ENCODE data around the gene SCN1A. TPM values are rescaled to one million over a fixed set of nuclear protein-coding genes. Genes with fewer than 3 reads are reported as not detected.

Gene SCN1A
- total and polyA plus RNA-seq, 2 experiments from 2014 or later, result 1.2 to 1.3 TPM

GRCh38 chr2:166115589-166115988, 12.2 kb downstream of the SCN1A start:
- no peaks in the 10 kb centered on the region for H3K27me3 ChIP-seq (ENCODE audit: insufficient read depth)
- H4K20me1 ChIP-seq (replicated peaks; ENCODE audit: insufficient read depth), result no peaks in the 10 kb centered on the region
- peaks cover 4% of the 10 kb centered on the region; the same call in 1 of the 2 replicates for H3K4me1 ChIP-seq (ENCODE audit: insufficient read depth)
- H3K79me2 ChIP-seq (replicated peaks; ENCODE audit: insufficient read depth), result no peaks in the 10 kb centered on the region
- no peaks in the 10 kb centered on the region for H3K9me2 ChIP-seq (ENCODE audit: insufficient read depth)
- no peaks in the 10 kb centered on the region for H3F3A ChIP-seq (replicated peaks; ENCODE audit: low read depth)
- H3K36me3 ChIP-seq (ENCODE audit: insufficient read depth), result no peaks in the 10 kb centered on the region
- ATAC-seq, result no peak
- H3K4me3 Mint-ChIP-seq, result no peak overlapping the region
- no peaks in the 10 kb centered on the region for H3K27me3 Mint-ChIP-seq (ENCODE audit: insufficient read depth, low read depth, poor library complexity)
- H3K36me3 Mint-ChIP-seq (ENCODE audit: low read depth), result no peaks in the 10 kb centered on the region
- TF ChIP-seq ZNF462 (CRISPR knock-in tag; IDR thresholded peaks at IDR 0.05), result no peak
- no peak for TF ChIP-seq STAT1 (IDR thresholded peaks at IDR 0.05; ENCODE audit: unreplicated experiment)
- TF ChIP-seq ETS1 (IDR thresholded peaks at IDR 0.05), result no peak
- TF ChIP-seq EZH2phosphoT487 (IDR thresholded peaks at IDR 0.05; ENCODE audit: unreplicated experiment), result no peak
- TF ChIP-seq NANOG (IDR thresholded peaks at IDR 0.05; ENCODE audit: borderline replicate concordance), result no peak
- TF ChIP-seq CREB1 (CRISPR knock-in tag; IDR thresholded peaks at IDR 0.05; ENCODE audit: low read depth), result no peak
- TF ChIP-seq ZNF331 (CRISPR knock-in tag; IDR thresholded peaks at IDR 0.05; ENCODE audit: low read depth), result no peak
- TF ChIP-seq, protein P1, sequence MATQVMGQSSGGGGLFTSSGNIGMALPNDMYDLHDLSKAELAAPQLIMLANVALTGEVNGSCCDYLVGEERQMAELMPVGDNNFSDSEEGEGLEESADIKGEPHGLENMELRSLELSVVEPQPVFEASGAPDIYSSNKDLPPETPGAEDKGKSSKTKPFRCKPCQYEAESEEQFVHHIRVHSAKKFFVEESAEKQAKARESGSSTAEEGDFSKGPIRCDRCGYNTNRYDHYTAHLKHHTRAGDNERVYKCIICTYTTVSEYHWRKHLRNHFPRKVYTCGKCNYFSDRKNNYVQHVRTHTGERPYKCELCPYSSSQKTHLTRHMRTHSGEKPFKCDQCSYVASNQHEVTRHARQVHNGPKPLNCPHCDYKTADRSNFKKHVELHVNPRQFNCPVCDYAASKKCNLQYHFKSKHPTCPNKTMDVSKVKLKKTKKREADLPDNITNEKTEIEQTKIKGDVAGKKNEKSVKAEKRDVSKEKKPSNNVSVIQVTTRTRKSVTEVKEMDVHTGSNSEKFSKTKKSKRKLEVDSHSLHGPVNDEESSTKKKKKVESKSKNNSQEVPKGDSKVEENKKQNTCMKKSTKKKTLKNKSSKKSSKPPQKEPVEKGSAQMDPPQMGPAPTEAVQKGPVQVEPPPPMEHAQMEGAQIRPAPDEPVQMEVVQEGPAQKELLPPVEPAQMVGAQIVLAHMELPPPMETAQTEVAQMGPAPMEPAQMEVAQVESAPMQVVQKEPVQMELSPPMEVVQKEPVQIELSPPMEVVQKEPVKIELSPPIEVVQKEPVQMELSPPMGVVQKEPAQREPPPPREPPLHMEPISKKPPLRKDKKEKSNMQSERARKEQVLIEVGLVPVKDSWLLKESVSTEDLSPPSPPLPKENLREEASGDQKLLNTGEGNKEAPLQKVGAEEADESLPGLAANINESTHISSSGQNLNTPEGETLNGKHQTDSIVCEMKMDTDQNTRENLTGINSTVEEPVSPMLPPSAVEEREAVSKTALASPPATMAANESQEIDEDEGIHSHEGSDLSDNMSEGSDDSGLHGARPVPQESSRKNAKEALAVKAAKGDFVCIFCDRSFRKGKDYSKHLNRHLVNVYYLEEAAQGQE (IDR thresholded peaks at IDR 0.05; ENCODE audit: unreplicated experiment), result no peak
- TF ChIP-seq, protein P2, sequence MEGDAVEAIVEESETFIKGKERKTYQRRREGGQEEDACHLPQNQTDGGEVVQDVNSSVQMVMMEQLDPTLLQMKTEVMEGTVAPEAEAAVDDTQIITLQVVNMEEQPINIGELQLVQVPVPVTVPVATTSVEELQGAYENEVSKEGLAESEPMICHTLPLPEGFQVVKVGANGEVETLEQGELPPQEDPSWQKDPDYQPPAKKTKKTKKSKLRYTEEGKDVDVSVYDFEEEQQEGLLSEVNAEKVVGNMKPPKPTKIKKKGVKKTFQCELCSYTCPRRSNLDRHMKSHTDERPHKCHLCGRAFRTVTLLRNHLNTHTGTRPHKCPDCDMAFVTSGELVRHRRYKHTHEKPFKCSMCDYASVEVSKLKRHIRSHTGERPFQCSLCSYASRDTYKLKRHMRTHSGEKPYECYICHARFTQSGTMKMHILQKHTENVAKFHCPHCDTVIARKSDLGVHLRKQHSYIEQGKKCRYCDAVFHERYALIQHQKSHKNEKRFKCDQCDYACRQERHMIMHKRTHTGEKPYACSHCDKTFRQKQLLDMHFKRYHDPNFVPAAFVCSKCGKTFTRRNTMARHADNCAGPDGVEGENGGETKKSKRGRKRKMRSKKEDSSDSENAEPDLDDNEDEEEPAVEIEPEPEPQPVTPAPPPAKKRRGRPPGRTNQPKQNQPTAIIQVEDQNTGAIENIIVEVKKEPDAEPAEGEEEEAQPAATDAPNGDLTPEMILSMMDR (conservative IDR thresholded peaks at IDR 0.05; ENCODE audit: low read depth in 2 of 2), result no peak
- TF ChIP-seq JUNB (IDR thresholded peaks at IDR 0.05; ENCODE audit: unreplicated experiment), result no peak
- no peak for TF ChIP-seq POLR2AphosphoS5 (IDR thresholded peaks at IDR 0.05; ENCODE audit: low read depth)
- TF ChIP-seq ZNF114 (CRISPR knock-in tag; IDR thresholded peaks at IDR 0.05), result no peak
- no peak for TF ChIP-seq EZH2 (IDR thresholded peaks at IDR 0.05; ENCODE audit: low read depth, unreplicated experiment)
- H3K9me3 Mint-ChIP-seq, result no peaks in the 10 kb centered on the region
- H3K4me3 ChIP-seq, result no peak overlapping the region
- H3K4me2 ChIP-seq, result no peak overlapping the region
- H3K27ac ChIP-seq (ENCODE audit: low read depth), result no peak overlapping the region
- H2AFZ ChIP-seq, result no peak overlapping the region
- DNase-seq (ENCODE audit: low spot score), result no peak
- no peak overlapping the region for H3K27ac Mint-ChIP-seq
- no peaks in the 10 kb centered on the region; the same call in 2 of the 3 replicates for H3K4me1 Mint-ChIP-seq

Measured in GM23338 (cell line).